ENCODE measurements around the gene CCDC146.
"Not testable (repeated sequence)": the region's sequence is repeated elsewhere in the genome, so short reads cannot be mapped to it uniquely, and the experiment has no call there.

Gene CCDC146

GRCh38 chr7:77155601-77156377, 33.4 kb downstream of the CCDC146 start:
- H3K27me3 ChIP-seq (ENCODE audit: low read length); H3K4me2 ChIP-seq (ENCODE audit: low read depth, low read length, poor library complexity, severe bottlenecking); H3K9ac ChIP-seq (ENCODE audit: low read length); H3K9me2 ChIP-seq (replicated peaks; ENCODE audit: insufficient read depth, low read length); H3K4me3 ChIP-seq (ENCODE audit: insufficient read depth, low read length, poor library complexity, severe bottlenecking); H3K36me3 ChIP-seq (ENCODE audit: low read length); H4K20me1 ChIP-seq (ENCODE audit: low read depth, low read length); H2AFZ ChIP-seq (ENCODE audit: low read depth, low read length, severe bottlenecking); H3K79me2 ChIP-seq (ENCODE audit: insufficient read depth, low read length); H3K27ac ChIP-seq (ENCODE audit: low read depth, low read length); H3F3A ChIP-seq (ENCODE audit: insufficient read depth); H3K9me3 ChIP-seq (ENCODE audit: insufficient read depth, low read length): not testable (repeated sequence)

GRCh38 chr7:77157034-77157433, 34.6 kb downstream of the CCDC146 start:
- H3K27ac ChIP-seq (ENCODE audit: low read depth, low read length); H3K9ac ChIP-seq (ENCODE audit: low read length); H3K4me2 ChIP-seq (ENCODE audit: low read depth, low read length, poor library complexity, severe bottlenecking); H2AFZ ChIP-seq (ENCODE audit: low read depth, low read length, severe bottlenecking); H3K9me3 ChIP-seq (ENCODE audit: insufficient read depth, low read length); H3K4me3 ChIP-seq (ENCODE audit: insufficient read depth, low read length, poor library complexity, severe bottlenecking); H3F3A ChIP-seq (ENCODE audit: insufficient read depth); H3K27me3 ChIP-seq (ENCODE audit: low read length); H3K79me2 ChIP-seq (ENCODE audit: insufficient read depth, low read length); H3K36me3 ChIP-seq (ENCODE audit: low read length); H4K20me1 ChIP-seq (ENCODE audit: low read depth, low read length); H3K9me2 ChIP-seq (replicated peaks; ENCODE audit: insufficient read depth, low read length): not testable (repeated sequence)

GRCh38 chr7:77157446-77157845, 35.0 kb downstream of the CCDC146 start:
- Histone ChIP-seq H3K9me3 (ENCODE audit: insufficient read depth, low read length) (no peaks in the 10 kb centered on the region), H3K9ac (ENCODE audit: low read length) (no peak overlapping the region), H3K9me2 (replicated peaks; ENCODE audit: insufficient read depth, low read length) (no peaks in the 10 kb centered on the region), H3K27me3 (ENCODE audit: low read length) (no peaks in the 10 kb centered on the region), H3K79me2 (ENCODE audit: insufficient read depth, low read length) (no peaks in the 10 kb centered on the region), H3K36me3 (ENCODE audit: low read length) (no peaks in the 10 kb centered on the region), H4K20me1 (ENCODE audit: low read depth, low read length) (no peaks in the 10 kb centered on the region), H3F3A (ENCODE audit: insufficient read depth) (no peaks in the 10 kb centered on the region), H2AFZ (ENCODE audit: low read depth, low read length, severe bottlenecking) (no peak overlapping the region), H3K4me3 (ENCODE audit: insufficient read depth, low read length, poor library complexity, severe bottlenecking) (no peak overlapping the region), H3K4me2 (ENCODE audit: low read depth, low read length, poor library complexity, severe bottlenecking) (no peak overlapping the region), H3K27ac (ENCODE audit: low read depth, low read length) (no peak overlapping the region)
- no peak for TF ChIP-seq CTCF (IDR thresholded peaks at IDR 0.05; ENCODE audit: insufficient read depth, low read length, poor library complexity, severe bottlenecking)
- TF ChIP-seq EZH2phosphoT487 (conservative IDR thresholded peaks at IDR 0.05; ENCODE audit: low read length), result no peak

GRCh38 chr7:77171073-77171472, 48.7 kb downstream of the CCDC146 start:
- not testable (repeated sequence) for H3K4me2 ChIP-seq (ENCODE audit: low read depth, low read length, poor library complexity, severe bottlenecking); H3K9me3 ChIP-seq (ENCODE audit: insufficient read depth, low read length); H3K9me2 ChIP-seq (replicated peaks; ENCODE audit: insufficient read depth, low read length); H3K9ac ChIP-seq (ENCODE audit: low read length); H3K27me3 ChIP-seq (ENCODE audit: low read length); H3K4me3 ChIP-seq (ENCODE audit: insufficient read depth, low read length, poor library complexity, severe bottlenecking); H3K27ac ChIP-seq (ENCODE audit: low read depth, low read length); H3K79me2 ChIP-seq (ENCODE audit: insufficient read depth, low read length); H2AFZ ChIP-seq (ENCODE audit: low read depth, low read length, severe bottlenecking); H3F3A ChIP-seq (ENCODE audit: insufficient read depth); H4K20me1 ChIP-seq (ENCODE audit: low read depth, low read length); H3K36me3 ChIP-seq (ENCODE audit: low read length)

DNA sequence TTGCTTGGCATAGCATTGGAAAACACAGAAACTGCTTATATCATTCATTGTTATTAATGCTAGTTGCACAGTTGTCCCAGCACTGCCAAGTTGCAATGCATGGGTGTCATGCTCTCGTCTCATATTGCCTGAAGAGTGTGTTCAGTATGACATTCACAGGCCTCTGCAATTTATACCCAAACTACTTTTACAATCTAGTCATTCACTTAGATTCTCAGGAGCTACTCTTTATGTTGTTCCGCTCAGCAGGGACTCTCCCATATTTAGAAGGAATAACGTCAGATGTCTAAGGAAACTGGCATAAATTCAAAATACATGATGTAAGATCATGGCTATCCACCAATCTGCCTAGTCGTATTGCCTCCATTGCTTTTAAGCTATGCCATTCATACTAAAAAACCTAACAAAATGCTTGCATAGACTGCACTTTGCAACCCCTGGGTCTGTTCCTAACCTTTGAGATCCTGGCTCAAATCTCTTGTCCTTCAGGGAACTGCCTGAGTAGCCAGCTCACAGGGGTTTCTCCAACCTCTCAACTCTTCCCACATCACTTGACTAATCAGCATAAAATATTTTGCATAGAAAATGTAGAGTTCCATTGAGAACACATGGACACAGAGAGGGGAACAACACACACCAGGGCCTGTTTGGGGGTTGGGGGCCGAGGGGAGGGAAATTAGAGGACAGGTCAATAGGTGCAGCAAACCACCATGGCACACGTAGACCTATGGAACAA, 50.2 kb downstream of the CCDC146 start:
- H3K36me3 ChIP-seq (ENCODE audit: low read length); H3K79me2 ChIP-seq (ENCODE audit: insufficient read depth, low read length); H3F3A ChIP-seq (ENCODE audit: insufficient read depth); H3K9ac ChIP-seq (ENCODE audit: low read length); H3K9me3 ChIP-seq (ENCODE audit: insufficient read depth, low read length); H3K4me2 ChIP-seq (ENCODE audit: low read depth, low read length, poor library complexity, severe bottlenecking); H3K9me2 ChIP-seq (replicated peaks; ENCODE audit: insufficient read depth, low read length); H4K20me1 ChIP-seq (ENCODE audit: low read depth, low read length); H2AFZ ChIP-seq (ENCODE audit: low read depth, low read length, severe bottlenecking); H3K27me3 ChIP-seq (ENCODE audit: low read length); H3K4me3 ChIP-seq (ENCODE audit: insufficient read depth, low read length, poor library complexity, severe bottlenecking); H3K27ac ChIP-seq (ENCODE audit: low read depth, low read length): not testable (repeated sequence)

DNA sequence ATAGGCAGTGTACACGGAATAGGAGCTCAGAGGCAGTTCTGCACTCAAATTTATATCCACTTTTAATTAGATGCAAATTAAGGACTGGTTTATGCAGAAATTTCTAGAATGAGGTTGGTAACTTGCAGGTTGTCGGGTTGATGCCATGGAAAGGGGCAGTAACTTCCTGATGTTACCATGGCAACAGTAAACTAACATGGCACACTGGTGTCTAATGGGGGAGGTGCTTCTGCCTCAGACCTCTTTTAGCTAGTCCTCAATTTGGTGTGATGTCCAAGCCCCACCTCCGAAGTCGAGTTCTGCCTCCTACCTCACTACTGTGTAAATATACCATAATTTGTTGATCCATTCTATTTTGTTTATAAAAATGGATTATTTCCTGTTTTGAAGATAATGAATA, 52.0 kb downstream of the CCDC146 start:
- not testable (repeated sequence) for H4K20me1 ChIP-seq (ENCODE audit: low read depth, low read length); H3K4me3 ChIP-seq (ENCODE audit: insufficient read depth, low read length, poor library complexity, severe bottlenecking); H3K36me3 ChIP-seq (ENCODE audit: low read length); H3K4me2 ChIP-seq (ENCODE audit: low read depth, low read length, poor library complexity, severe bottlenecking); H3K9me3 ChIP-seq (ENCODE audit: insufficient read depth, low read length); H3K9me2 ChIP-seq (replicated peaks; ENCODE audit: insufficient read depth, low read length); H3K79me2 ChIP-seq (ENCODE audit: insufficient read depth, low read length); H2AFZ ChIP-seq (ENCODE audit: low read depth, low read length, severe bottlenecking); H3K27me3 ChIP-seq (ENCODE audit: low read length); H3F3A ChIP-seq (ENCODE audit: insufficient read depth); H3K27ac ChIP-seq (ENCODE audit: low read depth, low read length); H3K9ac ChIP-seq (ENCODE audit: low read length)

GRCh38 chr7:77175274-77175800, 52.9 kb downstream of the CCDC146 start:
- H3K4me3 ChIP-seq (ENCODE audit: insufficient read depth, low read length, poor library complexity, severe bottlenecking); H3K27ac ChIP-seq (ENCODE audit: low read depth, low read length); H3K4me2 ChIP-seq (ENCODE audit: low read depth, low read length, poor library complexity, severe bottlenecking); H3F3A ChIP-seq (ENCODE audit: insufficient read depth); H3K36me3 ChIP-seq (ENCODE audit: low read length); H3K9me3 ChIP-seq (ENCODE audit: insufficient read depth, low read length); H3K27me3 ChIP-seq (ENCODE audit: low read length); H3K9ac ChIP-seq (ENCODE audit: low read length); H2AFZ ChIP-seq (ENCODE audit: low read depth, low read length, severe bottlenecking); H4K20me1 ChIP-seq (ENCODE audit: low read depth, low read length); H3K9me2 ChIP-seq (replicated peaks; ENCODE audit: insufficient read depth, low read length); H3K79me2 ChIP-seq (ENCODE audit: insufficient read depth, low read length): not testable (repeated sequence)
